AG04449 (cell line): Measurements from ENCODE around the gene FBXO5.
"Not testable (repeated sequence)": the region's sequence is repeated elsewhere in the genome, so short reads cannot be mapped to it uniquely, and the experiment has no call there.

Experiments used
- CTCF ChIA-PET: fragments of 350-600 bp; formaldehyde crosslinking; extraction: SDS; loops from one replicate; lab custom pipeline; 2021; ENCODE audit warnings: antibody characterized with exemption; lab: Yijun Ruan, JAX
- POLR2A ChIA-PET: fragments of 400-600, 350-600 bp; formaldehyde crosslinking; extraction: SDS; loops from one replicate; lab custom pipeline; 2020; ENCODE audit warnings: antibody characterized with exemption, inconsistent platforms; lab: Yijun Ruan, JAX
- DNase-seq: peaks from one replicate; pipeline ENCODE4 v3.0.0-alpha.2; 2010; ENCODE audit warnings: low read depth, low spot score
- H3K4me3 ChIP-seq: 2 replicates; pipeline ENCODE4 v1.5.1; 2011; ENCODE audit warnings: low read depth, mild to moderate bottlenecking, control low read depth, low read length
- CTCF ChIP-seq: IDR thresholded peaks from one replicate; pipeline ENCODE4 v1.5.1; 2011; ENCODE audit warnings: mild to moderate bottlenecking, moderate library complexity, low read length, control low read depth, inconsistent platforms; ENCODE audit not compliant: insufficient read depth; ENCODE audit errors: missing control alignments

The FBXO5 gene

GRCh38 chr6:152978058-152978457 lies 4.8 kb downstream of the FBXO5 start:
- no peak for DNase-seq
- H3K4me3 ChIP-seq: no peak overlapping the region
- ChIA-PET CTCF (interaction anchor here (0.9 to 3.8 kb wide), 5 partner anchors 25 to 230 kb away, joined by 3 to 11 read pairs (median 4); no protein-coding TSS in a partner anchor), POLR2A (no interaction called here)
- no peak for TF ChIP-seq CTCF

GRCh38 chr6:152977556-152977955 lies 5.3 kb downstream of the FBXO5 start:
- TF ChIP-seq CTCF: no peak
- no peak for DNase-seq
- CTCF ChIA-PET: interaction anchor here (0.9 to 3.8 kb wide), 5 partner anchors 24 to 113 kb away, joined by 3 to 11 read pairs (median 4); no protein-coding TSS in a partner anchor
- POLR2A ChIA-PET: interaction anchor here (0.7 kb wide), 1 partner anchor 258 kb away, joined by 3 read pairs; no protein-coding TSS in a partner anchor
- no peak overlapping the region for H3K4me3 ChIP-seq

- no peak overlapping the region for H3K4me3 ChIP-seq
- CTCF ChIA-PET: interaction anchor here (1.0 to 3.8 kb wide), 2 partner anchors 29 to 47 kb away, joined by 4 to 11 read pairs; no protein-coding TSS in a partner anchor
- POLR2A ChIA-PET: interaction anchor here (0.7 kb wide), 1 partner anchor 258 kb away, joined by 3 read pairs; no protein-coding TSS in a partner anchor
- TF ChIP-seq CTCF: no peak
- DNase-seq: no peak
Observed at GRCh38 chr6:152976749-152977148, 6.1 kb downstream of the FBXO5 start.

GRCh38 chr6:152975204-152975915 lies 7.5 kb downstream of the FBXO5 start:
- no peak overlapping the region for H3K4me3 ChIP-seq
- no peak for TF ChIP-seq CTCF
- CTCF ChIA-PET: no interaction called here
- DNase-seq: no peak
- POLR2A ChIA-PET: no interaction called here

GRCh38 chr6:152973916-152974315 lies 8.9 kb downstream of the FBXO5 start:
- no peak for DNase-seq
- no peak overlapping the region for H3K4me3 ChIP-seq
- POLR2A ChIA-PET: no interaction called here
- no peak for TF ChIP-seq CTCF
- CTCF ChIA-PET: interaction anchor here (1.3 to 3.2 kb wide), 4 partner anchors 10 to 26 kb away, joined by 4 to 11 read pairs (median 6); partner anchors contain the start of gene FBXO5

GRCh38 chr6:152969688-152970418 lies 13.0 kb downstream of the FBXO5 start:
- TF ChIP-seq CTCF: no peak
- no peak overlapping the region for H3K4me3 ChIP-seq
- DNase-seq: no peak
- POLR2A ChIA-PET: no interaction called here
- CTCF ChIA-PET: interaction anchor here (0.8 to 1.9 kb wide), 2 partner anchors 17 to 22 kb away, joined by 4 to 6 read pairs; no protein-coding TSS in a partner anchor

- H3K4me3 ChIP-seq, DNase-seq, POLR2A ChIA-PET: not testable (repeated sequence)
- CTCF ChIA-PET: interaction anchor here (1.3 kb wide), 1 partner anchor 12 kb away, joined by 8 read pairs; no protein-coding TSS in a partner anchor
Observed at GRCh38 chr6:152966168-152966894, 16.5 kb downstream of the FBXO5 start.
